LNCAP (cell line): ENCODE data around the gene WNT11.

ENCODE experiments used
- TF ChIP-seq, protein P1 (sequence below): fragments of 450-650 bp; IDR thresholded peaks from 2 replicates; pipeline ENCODE4 v1.5.1; 2017; ENCODE audit warnings: mild to moderate bottlenecking

Gene WNT11

DNA sequence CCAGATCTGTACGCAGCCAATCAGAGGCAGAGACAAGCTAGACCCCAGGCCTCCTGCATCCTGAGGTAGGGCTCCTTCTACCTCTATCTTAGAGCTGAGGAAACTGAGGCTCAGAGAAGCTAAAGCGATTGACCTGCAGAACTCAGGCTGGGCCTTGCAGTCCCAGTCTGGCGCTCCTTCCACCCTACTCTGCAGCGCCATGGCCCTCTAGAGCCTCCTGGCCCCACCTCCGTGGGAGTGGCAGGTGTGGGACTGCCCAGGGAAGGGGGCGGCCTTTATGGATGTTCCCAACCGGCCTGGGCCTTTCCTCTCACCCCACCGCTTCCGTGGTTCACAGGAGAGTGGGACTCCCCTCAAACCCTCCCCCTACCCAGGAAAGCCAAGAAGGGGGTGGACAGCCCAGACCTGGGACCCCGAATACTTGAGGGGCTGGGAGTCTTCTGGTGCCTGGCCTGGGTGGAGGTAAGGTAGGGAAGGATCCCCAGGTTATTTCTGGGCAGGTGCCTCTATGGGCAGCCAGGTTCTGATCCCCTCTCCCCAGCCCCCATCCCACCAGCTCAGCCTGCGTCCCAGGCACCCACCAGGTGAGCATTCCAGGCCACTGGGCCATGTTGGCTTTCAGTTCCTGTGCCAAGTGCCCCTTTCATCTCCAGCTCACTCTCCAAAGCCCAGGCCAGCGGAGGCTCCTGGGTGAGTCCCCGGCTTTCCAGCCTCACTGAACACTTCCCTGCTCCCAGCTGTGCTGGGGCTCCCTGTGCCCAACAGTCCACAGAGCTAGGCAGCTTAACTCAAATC lies 3.0 kb downstream of the WNT11 start:
- TF ChIP-seq, protein P1, sequence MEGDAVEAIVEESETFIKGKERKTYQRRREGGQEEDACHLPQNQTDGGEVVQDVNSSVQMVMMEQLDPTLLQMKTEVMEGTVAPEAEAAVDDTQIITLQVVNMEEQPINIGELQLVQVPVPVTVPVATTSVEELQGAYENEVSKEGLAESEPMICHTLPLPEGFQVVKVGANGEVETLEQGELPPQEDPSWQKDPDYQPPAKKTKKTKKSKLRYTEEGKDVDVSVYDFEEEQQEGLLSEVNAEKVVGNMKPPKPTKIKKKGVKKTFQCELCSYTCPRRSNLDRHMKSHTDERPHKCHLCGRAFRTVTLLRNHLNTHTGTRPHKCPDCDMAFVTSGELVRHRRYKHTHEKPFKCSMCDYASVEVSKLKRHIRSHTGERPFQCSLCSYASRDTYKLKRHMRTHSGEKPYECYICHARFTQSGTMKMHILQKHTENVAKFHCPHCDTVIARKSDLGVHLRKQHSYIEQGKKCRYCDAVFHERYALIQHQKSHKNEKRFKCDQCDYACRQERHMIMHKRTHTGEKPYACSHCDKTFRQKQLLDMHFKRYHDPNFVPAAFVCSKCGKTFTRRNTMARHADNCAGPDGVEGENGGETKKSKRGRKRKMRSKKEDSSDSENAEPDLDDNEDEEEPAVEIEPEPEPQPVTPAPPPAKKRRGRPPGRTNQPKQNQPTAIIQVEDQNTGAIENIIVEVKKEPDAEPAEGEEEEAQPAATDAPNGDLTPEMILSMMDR: no peak

DNA sequence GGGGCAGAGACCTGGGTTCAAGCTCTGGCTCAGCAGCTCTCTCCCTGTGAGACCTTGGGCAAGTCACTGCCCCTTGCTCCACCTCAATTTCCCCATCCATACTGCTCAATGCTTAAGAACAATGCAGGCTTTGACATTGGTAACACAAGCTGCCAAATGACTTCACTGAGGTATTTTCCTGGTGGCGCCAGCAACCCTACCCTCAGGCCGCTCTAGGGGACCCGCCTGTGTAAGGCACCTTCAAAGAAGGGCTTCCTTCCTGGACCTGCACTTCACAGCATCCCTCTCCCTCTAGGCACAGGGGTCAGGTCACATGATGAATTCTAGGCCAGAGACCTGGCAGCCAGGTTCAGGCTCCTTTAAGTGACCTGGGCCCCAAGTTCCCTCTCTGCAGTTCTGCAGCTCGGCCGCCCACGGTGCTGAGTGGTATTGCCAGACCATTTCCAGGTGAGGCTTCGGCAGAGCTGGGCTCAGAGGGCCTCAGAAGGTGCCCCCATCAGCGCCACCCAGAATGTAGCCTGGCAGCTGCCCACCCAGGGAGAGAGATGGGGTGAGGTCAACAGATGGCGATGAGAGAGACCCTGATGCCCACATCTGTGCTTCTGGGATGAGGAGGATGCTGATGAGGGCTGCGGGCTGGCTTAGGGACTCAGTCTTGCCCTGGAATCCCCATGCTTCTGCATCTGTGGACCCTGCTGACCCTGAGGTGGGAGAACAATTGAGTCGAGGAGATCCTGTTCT lies 4.5 kb downstream of the WNT11 start:
- TF ChIP-seq, protein P1: no peak

DNA sequence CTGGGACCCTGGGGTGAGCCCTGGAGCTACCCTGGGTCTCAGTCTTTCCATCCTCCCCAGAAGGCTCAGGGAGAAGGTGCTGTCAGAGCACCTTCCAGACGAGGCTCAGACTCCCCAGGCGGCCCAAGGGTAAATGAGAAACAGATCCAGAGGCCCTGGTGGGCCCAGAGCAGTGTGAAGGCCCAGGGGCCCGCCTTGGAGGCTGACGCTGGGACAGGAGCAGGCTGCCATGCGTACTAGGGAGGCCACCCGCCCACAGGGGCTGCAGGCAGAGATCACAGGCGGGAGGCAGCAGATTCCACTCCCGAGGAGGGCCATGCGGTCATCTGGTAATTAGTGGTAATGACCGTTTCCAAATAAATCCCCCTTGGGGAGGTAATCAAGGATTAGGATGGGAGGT lies 5.2 kb downstream of the WNT11 start:
- TF ChIP-seq, protein P1: no peak

DNA sequence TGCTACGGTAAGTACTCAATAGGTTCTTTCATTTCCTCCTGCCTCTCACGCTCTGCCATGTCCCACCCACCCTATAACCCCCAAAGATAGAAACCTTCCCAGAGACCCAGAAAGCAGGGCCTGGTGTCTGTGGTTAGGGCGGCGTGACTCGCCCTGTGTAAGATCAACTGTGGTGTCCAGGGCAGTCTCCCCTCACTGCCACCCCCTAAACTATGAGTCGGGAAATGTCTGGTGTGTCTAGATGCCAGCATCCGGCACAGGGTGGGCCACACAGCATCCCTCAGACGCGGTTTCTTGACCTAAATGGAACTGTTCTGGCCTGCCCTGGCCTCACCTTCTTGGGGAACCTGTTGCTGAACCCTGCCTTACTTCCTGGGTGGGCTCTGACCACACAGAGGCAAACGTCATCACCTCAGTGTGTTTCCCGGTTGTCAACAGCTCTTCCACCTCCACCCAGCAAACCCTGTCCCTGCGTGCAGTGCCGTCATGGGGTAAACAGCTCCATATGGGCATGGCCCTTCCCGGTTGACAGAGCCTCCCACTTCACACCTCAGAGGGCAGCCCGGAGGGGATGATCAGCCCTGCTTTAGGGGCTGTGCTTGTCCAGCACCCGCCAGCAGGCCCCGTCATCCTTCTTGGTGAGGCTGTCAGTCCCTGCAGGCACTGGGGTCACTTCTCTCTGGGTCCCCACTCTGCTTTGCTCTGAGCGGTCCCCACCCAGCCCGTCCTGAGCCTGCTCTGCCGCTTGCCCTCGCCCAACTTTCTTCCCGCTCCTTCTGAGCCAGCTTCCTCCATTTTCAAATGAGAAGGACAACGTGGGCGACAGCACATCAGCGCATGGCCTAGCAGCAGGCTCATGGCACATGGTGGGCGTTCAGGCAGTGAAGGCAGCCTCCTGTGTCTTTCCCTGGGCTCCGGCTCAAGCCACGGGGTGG lies 6.0 kb downstream of the WNT11 start:
- TF ChIP-seq, protein P1: no peak

DNA sequence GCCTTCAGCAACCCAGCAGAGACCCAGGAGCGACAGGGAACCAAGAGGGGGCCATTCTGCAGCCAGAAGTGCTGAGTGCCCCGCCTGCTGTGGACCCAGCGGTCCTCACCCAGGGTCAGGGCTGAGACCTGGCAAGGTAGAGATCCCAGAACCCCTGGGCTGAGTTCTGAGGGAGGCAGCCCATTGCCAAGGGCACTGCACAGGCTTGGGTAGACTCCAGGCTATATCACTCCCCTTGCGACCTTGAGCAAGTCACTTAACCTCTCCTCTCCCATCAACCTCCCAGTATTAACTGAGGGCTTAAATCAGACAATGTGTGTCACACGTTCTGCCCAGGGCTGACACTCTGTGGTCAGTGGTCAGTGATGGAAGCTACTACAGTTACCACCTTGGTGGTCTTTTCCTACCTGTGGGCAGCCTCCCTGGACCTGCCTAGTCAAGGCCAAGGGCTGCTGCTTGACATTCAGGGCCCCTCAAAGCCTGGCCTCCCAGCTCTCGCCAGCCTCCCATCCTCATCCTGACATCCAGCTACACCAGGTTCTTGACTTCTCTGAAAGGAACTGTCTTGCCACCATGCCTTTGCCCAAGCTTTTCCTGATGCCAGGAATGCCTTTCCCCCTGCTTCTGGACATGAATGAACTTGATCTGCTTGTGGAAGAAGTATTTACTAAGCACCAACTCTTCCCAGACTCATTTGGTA lies 8.2 kb downstream of the WNT11 start:
- TF ChIP-seq, protein P1: no peak

DNA sequence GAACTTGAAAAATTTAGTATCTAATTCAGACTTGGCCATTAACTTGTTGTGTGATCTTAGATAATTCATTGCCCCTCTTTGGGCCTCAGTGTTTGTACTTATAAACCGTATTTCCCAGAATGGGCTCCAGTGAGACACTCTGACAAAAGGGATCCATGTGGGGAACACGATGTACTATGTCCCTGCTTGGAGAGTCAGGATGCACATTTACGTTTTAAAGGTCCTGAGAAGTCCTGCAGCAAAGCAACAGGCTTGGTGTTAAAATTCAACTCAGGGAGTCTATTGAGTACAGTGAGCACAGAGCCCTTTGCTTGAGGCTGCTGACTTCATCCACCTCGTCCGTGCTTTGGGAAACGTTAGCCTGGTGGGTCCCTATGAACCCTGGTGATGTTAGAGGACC lies 9.0 kb downstream of the WNT11 start:
- TF ChIP-seq, protein P1: no peak

DNA sequence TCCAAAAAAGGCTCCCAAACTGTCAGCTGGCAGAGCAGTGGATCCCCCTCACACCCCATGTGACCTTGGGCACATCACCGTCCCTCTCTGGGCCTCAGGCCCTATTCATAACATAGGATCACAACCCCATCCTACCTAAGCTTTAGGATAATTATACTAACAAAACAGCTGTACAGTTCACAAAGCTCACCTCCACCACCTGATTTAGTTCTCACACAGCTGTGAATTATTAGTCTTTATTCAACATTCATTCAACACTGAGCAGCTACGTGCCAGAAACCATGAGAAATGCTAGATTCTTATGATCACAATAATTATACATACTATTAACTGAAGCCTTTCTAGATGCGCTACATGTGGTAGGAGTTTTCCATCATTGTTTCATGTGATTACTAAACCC lies 9.5 kb downstream of the WNT11 start:
- TF ChIP-seq, protein P1: no peak
